ENCODE results near the gene VIT. TPM values are rescaled to one million over a fixed set of nuclear protein-coding genes. Genes with fewer than 3 reads are reported as not detected.
A peak's percentile ranks its signal among the peaks of the same experiment; 100 is the strongest.

Gene VIT
- total RNA-seq, 1 donor from 2014 or later: 0.32 TPM

DNA sequence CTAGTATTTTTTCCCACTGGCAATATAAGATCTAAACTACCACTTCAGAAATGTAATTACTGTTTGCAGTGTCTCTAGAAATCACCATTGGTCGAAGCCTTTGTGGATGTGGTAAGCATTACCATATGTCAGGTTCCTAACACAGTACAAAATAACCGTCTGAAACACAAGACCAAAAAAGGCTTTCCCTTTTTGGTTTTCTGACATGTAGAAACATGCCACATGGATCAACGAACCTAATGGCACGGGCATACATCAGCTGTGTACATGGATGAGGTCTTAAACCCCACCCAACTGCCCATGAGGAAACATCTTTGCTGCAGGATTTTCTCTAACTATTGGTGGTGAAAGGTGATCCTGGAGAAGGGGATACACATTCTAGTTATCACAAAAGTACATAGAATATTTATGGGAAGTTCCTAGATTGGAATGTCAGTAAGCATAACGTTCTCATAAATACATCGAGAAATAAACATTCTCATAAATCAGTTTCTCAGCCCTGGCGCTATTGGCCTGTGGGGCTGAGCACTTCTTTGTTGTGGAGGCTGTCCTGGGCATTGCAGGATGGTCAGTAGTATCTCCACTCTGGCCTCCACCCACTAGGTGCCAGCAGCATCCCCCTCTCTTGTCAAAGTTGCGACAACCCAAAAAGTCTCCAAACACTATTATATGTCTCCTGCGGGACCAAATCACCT, 9.0 kb downstream of the VIT start:
- ATAC-seq (no peak), DNase-seq (no peak)
- H3K4me1 ChIP-seq: no peaks in the 10 kb centered on the region
- no peak overlapping the region for H3K27ac ChIP-seq
- intact Hi-C loops (cut with DNase I): no loop called here
- H3K4me3 ChIP-seq: no peak overlapping the region
- TF ChIP-seq, protein P1, sequence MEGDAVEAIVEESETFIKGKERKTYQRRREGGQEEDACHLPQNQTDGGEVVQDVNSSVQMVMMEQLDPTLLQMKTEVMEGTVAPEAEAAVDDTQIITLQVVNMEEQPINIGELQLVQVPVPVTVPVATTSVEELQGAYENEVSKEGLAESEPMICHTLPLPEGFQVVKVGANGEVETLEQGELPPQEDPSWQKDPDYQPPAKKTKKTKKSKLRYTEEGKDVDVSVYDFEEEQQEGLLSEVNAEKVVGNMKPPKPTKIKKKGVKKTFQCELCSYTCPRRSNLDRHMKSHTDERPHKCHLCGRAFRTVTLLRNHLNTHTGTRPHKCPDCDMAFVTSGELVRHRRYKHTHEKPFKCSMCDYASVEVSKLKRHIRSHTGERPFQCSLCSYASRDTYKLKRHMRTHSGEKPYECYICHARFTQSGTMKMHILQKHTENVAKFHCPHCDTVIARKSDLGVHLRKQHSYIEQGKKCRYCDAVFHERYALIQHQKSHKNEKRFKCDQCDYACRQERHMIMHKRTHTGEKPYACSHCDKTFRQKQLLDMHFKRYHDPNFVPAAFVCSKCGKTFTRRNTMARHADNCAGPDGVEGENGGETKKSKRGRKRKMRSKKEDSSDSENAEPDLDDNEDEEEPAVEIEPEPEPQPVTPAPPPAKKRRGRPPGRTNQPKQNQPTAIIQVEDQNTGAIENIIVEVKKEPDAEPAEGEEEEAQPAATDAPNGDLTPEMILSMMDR (IDR thresholded peaks at IDR 0.05): no peak
- no peaks in the 10 kb centered on the region for H3K27me3 ChIP-seq
- H3K9me3 ChIP-seq: no peaks in the 10 kb centered on the region
- H3K36me3 ChIP-seq: no peaks in the 10 kb centered on the region

DNA sequence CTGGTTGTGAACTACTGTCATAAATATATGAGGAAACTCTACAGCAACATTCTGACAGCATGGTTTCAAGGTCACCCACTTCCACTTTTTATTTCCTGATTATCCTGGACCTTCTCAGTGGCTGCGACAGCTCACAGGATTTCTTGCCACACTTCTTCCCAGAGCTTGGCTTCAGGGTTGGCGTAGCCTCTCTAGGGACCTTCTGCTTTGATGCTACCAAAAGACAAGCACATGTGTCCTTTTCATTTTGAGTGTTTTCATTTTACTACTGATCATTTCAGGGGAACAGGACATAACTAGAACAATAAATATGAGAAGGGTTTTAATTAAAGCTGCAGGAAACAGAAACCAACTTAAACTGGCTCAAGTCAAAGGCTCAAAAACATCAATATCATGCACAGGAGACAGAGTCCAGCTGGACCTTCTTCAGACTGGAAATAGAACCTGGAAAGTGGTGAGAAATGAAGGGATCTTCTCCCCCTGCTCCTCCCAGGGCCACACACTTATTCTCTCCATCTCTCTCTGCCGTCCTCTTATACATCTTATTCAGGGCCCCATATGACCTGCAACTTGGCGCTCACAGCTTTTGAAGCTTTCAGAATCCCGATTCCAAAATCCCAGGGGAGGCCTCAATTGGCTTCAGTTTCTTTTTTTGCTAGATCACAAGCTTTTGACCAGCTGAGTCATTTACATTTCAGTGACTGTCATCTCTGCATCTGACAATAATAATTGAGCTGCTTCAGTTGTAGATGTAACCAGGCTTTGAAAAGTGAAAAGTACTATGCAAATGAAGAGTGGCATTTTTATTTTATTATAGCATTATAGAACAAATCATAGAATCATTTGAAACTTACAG, 9.7 kb downstream of the VIT start:
- H3K4me1 ChIP-seq: no peaks in the 10 kb centered on the region
- no peak overlapping the region for H3K27ac ChIP-seq
- DNase-seq: no peak
- no peaks in the 10 kb centered on the region for H3K27me3 ChIP-seq
- no peaks in the 10 kb centered on the region for H3K36me3 ChIP-seq
- peak; percentile 66 for ATAC-seq
- TF ChIP-seq, protein P1 (IDR thresholded peaks at IDR 0.05): no peak
- no peaks in the 10 kb centered on the region for H3K9me3 ChIP-seq
- no peak overlapping the region for H3K4me3 ChIP-seq
- intact Hi-C loops (cut with DNase I): no loop called here

DNA sequence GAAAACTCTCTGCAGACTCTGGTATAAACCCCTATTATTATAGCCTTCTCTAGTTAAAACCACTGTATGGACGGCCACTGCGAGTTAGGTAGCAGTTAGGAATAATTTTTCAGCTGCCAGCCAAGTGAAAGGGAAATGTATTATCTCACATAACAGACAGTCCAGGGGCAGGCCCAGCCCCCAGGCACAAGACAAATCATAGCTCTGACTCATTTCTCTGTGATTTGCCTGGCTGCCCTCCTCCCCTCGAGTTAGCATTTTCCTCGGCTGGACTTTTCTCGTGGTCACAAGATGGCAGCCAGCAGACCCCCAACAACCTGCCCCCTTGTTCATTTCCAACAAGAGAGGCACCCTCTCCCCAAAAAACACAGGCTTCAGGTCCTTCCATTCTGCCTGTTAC, 10.5 kb downstream of the VIT start:
- no peak for ATAC-seq
- H3K27ac ChIP-seq: no peak overlapping the region

GRCh38 chr2:36708041-36708741, 11.7 kb downstream of the VIT start:
- Histone ChIP-seq H3K4me1 (no peaks in the 10 kb centered on the region), H3K4me3 (no peak overlapping the region), H3K27me3 (no peaks in the 10 kb centered on the region), H3K36me3 (no peaks in the 10 kb centered on the region), H3K27ac (no peak overlapping the region), H3K9me3 (no peaks in the 10 kb centered on the region)
- DNase-seq (no peak), ATAC-seq (peak; percentile 57)
- intact Hi-C loops (cut with DNase I): no loop called here
- TF ChIP-seq, protein P1 (IDR thresholded peaks at IDR 0.05): no peak

More for the DNA sequence above, 10.5 kb downstream of the VIT start:
- DNase-seq: no peak
- H3K36me3 ChIP-seq: no peaks in the 10 kb centered on the region
- H3K27me3 ChIP-seq: no peaks in the 10 kb centered on the region
- H3K4me1 ChIP-seq: no peaks in the 10 kb centered on the region
- H3K4me3 ChIP-seq: no peak overlapping the region
- TF ChIP-seq, protein P1 (IDR thresholded peaks at IDR 0.05): no peak
- intact Hi-C loops (cut with DNase I): no loop called here
- no peaks in the 10 kb centered on the region for H3K9me3 ChIP-seq

DNA sequence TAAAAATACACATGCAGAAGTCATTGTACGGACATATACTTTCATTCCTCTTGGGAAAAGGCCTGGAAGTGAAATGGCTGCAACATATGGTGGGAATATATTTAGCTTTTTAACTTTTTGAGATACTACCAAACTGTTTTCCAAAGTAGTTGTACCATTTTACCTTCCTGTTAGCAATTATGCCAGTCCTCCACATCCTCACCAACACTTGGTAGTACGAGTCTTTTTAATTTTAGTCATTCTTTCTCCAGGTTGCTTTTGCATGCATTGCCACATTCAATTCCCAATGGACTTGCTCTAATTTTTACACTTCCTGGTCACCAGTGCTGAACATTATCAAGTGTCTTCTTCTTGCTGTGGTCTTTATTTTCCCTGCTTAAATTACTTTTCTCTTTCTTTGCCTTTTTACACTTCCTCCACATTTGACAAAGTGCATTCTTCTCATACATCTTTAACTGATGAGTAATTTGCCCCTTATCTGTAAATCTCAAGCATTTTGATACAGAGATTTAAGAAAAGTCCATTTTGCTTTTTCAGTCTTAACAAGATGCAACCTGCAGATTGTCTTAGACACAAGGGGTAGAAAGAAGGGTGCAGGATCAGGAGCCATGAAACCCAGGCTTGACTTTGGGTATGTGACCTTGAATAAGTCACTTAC, 14.5 kb downstream of the VIT start:
- Histone ChIP-seq H3K9me3 (no peaks in the 10 kb centered on the region), H3K4me3 (no peak overlapping the region), H3K27ac (no peak overlapping the region), H3K4me1 (no peaks in the 10 kb centered on the region), H3K27me3 (no peaks in the 10 kb centered on the region), H3K36me3 (no peaks in the 10 kb centered on the region)
- TF ChIP-seq, protein P1 (IDR thresholded peaks at IDR 0.05): no peak
- ATAC-seq: no peak
- DNase-seq: no peak
- intact Hi-C loops (cut with DNase I): no loop called here
